NCI-H774 (cell line): ENCODE data around the gene NMRK2.
"Not testable (repeated sequence)": the region's sequence is repeated elsewhere in the genome, so short reads cannot be mapped to it uniquely, and the experiment has no call there.

Experiments
- DNase-seq: peaks from one replicate; lab custom pipeline; 2025; lab: John Stamatoyannopoulos, UW

Gene NMRK2, protein sequence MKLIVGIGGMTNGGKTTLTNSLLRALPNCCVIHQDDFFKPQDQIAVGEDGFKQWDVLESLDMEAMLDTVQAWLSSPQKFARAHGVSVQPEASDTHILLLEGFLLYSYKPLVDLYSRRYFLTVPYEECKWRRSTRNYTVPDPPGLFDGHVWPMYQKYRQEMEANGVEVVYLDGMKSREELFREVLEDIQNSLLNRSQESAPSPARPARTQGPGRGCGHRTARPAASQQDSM

DNA sequence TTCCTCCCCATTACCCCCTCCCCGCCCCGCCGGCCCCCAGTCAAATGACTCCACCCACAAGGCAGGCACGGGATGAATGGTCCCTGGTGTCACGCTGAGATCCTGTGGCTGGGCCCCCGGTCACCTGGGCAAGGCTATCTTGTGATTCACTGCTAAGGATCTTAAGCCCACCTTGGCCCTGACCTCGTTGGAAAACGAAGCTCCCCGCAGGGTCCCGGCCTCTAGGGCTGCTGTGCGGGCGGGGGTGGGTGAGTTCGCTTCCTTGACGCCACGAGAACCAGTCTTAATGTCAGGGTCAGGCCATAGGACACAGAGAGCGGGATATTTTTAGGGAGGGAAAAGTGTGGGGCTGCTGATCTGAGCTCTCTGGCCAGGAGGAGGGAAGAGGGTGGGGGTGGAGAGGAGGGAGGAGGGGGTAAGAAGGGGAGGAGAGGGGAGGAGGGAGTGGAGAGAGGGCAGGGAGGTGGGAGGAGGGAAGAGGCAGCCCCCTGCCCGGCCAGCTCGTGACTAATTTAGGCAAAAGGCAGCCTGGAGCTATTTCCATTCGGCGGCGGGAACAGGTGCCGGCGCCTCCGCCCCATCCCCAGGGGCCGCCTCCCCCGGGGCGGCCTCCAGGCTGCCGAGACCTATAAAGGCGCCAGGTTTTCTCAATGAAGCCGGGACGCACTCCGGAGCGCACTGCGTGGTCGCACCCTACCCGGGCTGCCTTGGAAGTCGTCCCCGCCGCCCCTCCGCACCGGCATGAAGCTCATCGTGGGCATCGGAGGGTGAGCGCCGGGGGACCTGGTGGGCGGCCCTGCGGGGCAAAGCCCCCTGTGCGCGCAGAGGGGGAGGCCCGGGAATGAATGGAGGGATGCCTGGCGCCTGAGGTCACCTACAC is at the start of gene NMRK2:
Gene NMRK2 (plus strand): TSS at position 139 of the 880 bp plus-strand sequence. CDS start 603 bp downstream, at position 742.
- DNase-seq = no peak

DNA sequence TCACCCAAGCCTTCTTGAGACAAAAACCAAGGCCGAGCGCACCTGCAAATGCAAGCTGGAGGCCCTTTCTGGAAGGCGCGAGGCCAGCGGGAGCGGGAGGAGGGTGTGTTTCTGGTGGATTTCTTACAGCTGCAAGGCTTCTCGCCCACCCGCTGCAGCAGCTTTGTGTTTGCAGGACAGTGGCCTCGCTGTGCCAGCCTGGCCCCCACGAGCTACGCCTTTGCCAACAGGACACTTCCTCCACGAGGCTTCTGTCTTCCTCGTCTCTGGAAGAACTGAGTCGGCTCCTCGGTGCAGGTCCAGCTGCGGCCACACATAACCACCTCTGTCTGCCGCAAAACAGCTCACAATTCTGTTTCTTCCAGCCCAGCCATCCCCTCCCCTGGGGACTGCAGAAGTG is 42.3 kb upstream of the NMRK2 start:
- no peak for DNase-seq

DNA sequence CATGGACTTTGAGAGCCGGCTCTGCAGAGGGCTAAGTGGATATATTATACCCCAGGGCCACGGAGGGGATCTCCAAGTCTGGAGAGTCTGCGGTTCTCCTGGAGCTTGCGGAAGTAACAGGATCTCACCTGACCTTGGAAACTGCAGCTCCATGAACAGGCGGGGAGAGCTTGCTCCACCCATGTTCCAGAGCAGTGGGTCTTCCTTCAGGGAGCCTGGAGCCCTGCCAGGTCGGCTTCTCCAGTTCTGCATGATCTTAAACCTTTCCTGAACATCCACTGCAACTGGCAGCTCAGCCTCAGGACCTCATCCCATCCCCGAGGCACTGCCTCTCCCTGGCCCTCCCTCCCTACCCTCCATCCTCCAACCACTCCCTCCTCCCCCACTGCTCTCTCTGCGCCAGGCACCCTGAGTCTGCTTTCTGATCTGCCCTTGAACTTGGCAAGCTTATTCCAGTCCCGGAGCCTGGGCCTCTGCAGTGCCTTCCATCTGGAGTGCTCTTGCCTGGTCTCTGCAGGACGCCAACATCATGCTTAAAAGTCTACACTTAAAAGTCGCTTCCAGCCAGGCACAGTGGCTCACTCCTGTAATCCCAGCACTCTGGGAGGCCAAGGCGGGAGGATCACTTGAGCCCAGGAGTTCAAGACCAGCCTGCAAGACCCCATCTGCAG is 39.2 kb upstream of the NMRK2 start:
- no peak for DNase-seq

DNA sequence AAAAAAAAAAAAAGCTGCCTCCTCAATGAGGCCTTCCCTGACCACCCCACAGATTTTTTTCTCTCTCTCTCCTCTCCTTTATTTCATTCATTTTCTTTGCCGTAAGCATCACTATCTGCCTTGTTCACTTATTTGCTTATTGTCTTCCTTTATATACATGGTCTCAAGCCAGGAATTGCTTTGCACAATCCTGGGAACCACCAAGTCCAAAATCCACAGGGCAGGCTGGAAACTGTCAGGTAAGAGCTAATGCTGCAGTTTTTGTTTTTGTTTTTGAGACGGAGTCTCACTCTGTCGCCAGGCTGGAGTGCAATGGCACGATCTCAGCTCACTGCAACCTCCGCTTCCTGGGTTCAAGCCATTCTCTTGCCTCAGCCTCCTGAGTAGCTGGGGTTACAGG is 37.9 kb upstream of the NMRK2 start:
- not testable (repeated sequence) for DNase-seq

DNA sequence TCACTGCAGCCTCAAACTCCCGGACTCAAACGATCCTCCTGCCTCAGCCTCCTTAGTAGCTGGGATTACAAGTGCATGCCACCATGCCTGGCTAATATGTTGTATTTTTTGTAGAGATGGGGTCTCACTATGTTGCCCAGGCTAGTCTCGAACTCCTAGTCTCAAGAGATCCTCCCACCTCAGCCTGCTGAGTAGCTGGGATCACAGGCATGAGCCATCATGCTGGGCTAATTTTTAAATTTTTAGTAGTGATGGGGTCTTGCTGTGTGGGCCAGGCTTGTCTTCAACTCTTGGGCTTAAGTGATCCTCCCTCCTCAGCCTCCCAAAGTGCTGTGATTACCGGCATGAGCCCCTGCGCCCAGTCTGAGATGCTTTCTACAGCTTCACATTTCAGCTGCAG is 37.1 kb upstream of the NMRK2 start:
- DNase-seq = no peak

DNA sequence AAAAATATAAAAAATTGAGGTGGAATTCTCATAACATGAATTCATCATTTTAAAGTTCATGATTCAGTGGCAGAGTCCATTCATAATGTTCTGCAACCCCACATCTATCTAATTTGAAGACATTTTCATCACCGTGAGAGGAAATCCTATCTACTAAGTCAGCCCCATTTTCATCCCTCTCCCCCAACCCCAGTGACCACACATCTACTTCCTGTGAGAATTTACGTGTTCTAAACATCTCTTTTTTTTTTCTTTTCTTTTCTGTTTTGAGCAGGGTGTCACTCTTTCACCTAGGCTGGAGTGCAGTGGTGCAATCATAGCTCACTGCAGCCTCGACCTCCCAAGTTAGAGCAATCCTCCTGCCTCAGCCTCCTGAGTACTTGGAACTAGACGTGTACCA is 34.9 kb upstream of the NMRK2 start:
- DNase-seq = no peak

DNA sequence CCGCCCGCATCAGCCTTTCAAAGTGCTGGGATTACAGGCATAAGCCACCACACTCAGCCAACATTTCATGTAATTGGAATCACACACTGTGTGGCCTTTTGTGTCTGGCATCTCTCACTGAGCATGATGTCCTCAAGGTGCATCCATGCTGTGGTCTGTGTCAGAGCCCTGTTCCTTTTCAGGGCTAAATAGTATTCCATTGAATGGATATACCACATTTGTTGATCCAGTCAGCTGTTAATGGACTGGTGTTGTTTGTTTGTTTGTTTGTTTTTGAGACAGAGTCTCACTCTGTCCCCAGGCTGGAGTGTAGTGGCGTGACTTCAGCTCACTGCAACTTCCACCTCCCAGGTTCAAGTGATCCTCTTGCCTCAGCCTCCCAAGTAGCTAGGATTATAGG is 34.4 kb upstream of the NMRK2 start:
- no peak for DNase-seq

DNA sequence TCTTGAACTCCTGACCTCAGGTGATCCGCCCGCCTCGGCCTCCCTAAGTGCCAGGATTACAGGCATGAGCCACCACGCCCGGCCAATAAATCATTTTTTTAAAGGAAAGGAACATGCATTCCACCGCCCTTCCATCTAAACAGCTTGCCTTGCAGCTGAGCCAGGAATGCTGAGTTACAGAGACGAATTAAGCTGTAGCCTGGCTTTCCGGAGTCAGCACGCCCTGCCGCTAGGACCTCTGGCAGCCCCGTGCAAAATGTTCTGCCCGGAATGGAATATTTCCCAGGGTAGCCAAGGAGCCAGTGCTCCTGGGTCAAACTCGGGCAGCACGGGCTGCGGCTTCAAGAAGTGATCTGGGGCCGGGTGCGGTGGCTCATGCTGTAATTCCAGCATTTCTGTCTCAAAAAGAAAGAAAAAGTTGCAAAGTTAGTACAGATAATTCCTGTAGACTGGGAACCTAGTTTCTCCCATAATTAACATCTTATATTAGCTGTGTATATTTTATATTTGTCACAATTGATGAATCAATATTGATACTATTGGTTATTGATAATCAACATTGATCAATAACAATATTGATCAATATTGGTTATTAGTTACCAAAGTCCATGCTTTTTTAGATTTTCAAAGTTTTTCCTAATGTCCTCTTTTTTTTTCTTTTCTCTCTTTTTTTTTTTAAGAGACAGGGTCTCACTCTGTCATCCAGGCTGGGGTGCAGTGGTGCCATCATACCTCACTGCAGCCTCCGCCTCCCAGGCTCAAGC is 33.2 kb upstream of the NMRK2 start:
- DNase-seq = no peak

DNA sequence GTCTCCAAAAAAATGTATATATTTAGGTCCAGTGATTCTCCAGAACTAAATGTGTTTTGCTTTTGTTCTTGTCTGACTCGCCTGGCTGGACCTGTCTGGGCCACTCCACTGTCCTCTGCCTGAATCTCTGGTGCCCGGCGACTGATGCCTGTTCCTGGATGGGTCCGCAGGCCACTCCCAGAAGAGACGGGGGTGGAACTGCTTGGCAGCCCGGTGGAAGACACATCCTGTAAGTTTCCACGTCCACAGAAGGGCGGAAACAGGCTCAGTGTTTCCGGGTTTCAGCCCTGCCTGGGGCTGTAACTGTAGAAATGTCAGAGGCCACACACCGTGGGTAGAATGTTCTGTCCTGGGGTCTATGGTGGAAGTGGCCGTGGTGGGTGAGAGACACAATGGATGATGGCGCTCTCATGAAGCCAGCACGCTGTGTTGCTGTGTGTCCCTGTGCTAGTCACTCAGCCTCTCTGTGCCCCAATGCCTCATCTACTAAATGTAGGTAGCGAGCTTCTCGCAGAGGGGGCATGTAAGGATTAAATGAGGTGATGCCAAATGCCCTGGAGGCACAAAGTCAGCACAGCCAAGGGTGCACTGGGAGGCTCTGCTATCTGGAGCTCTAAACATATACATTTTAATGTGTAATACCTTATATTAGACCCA is 30.4 kb upstream of the NMRK2 start:
- DNase-seq = no peak

DNA sequence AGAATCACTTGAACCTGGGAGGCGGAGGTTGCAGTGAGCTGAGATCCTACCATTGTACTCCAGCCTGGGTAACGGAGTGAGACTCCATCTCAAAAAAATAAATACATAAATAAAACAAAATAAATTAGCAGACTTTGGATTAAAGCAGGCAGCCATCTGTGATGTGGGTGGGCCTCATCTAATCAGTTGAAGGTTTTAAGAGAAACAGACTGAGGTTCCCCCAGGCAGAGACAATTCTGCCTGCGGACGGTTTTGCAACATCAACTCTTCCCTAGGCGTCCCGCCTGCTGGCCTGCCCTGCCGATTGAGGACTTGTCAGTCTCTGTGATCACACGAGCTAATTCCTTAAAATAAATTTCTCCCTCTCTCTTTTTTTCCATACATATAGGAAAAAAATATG is 28.6 kb upstream of the NMRK2 start:
- DNase-seq = no peak

DNA sequence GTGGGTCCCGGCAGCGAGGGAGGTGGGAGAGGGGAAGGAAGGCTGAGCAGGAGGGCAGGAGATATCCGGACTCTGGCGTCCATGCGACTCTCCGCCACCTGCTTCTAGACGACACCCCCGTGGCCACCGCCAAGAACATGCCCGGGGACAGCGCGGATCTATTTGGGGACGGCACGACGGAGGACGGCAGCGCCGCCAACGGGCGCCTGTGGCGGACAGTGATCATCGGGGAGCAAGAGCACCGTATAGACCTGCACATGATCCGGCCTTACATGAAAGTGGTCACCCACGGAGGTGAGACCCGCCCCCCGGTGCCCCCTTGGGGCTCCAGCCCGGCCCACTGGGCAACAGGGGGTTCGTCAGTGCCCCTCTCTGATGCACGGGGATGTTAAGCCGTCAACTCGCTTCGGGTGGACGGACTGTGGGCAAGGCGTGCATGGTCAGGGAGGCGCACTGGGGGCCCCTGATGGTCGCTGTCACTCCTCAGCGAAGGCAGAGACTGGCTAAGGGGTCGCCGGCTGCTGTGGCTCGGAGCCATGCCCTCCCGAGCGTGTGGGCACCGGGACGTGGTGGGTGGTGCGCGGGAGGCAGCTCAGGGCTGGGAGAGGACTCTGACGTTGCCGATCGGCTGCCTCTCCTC is 25.1 kb upstream of the NMRK2 start:
- DNase-seq = no peak

DNA sequence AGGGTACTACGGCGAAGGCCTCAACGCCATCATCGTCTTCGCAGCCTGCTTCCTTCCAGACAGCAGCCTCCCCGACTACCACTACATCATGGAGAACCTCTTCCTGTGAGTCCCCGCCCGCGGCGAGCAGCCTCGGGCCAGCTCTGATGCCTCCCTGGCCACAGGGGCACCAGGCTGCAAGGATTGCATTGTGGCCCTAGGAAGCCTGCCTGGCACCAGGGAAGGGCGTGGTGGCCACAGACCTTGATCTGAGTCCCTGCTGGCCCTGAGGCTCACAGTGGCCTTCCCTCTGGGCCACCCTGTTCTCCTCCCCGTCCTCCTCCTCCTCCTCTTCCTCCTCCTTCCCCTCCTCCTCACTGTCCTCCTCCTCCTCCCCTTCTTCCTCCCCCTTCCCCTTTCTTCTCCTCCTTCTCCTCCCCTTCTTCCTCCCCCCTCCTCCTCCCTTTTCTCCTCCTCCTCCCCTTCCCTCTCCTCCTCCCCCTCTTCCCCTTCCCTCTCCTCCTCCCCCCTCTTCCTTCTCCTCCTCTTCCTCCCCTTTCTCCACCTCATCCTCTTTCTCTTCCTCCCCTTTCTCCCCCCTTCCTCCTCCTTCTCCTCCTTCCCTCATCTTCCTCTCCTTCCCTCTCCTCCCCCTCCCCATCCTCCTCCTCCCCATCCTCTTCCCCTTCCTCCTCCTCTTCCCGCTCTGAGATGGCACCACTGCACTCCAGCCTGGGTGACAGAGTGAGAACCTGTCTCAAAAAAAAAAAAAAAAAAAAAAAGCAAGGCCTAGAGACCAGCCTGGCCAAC is 24.4 kb upstream of the NMRK2 start:
- no peak for DNase-seq

DNA sequence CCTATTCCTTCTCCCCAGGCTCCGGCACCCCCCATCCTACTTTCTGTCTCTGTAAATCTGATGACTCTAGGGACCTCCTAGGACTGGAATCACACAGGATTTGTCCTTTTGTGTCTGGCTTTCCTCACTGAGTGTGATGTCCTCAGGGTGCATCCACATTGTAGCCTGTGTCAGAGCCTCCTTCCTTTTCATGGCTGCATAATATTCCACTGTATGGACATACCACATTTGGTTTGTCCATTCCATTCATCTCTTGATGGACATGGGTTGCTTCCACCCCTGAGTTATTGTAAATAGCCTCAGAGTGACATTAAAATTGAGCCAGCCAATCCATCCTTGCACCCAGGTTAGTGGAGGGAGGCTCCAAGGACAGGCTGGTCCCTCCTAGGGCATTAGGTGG is 22.8 kb upstream of the NMRK2 start:
- no peak for DNase-seq

DNA sequence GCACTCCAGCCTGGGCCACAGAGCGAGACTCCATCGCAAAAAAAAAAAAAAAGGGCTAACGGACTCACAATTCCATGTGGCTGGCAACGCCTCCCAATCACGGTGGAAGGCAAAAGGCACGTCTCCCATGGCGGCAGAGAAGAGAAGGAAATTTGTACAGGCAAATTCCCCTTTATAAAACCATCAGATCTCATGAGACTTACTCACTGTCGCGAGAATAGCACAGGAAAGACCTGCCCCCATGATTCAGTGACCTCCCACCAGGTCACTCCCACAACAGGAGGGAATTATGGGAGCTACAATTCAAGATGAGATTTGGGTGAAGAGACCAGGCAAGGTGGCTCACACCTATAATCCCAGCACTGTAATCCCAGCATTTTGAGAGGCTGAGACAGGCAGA is 18.7 kb upstream of the NMRK2 start:
- DNase-seq = no peak

DNA sequence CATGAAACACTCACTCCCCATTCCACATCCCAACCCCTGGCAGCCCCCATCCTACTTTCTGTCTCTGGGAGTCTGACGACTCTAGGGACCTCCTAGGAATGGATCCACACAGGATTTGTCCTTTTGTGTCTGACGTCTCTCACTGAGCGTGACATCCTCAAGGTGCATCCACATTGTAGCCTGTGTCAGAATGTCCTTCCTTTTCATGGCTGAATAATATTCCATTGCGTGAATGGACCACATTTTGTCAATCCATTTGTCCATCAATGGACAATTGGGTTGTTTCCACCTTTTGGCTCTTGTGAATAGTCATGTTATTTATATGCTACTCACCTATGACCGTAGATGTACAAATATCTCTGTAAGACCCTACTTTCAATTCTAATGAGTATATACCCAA is 16.8 kb upstream of the NMRK2 start:
- no peak for DNase-seq

DNA sequence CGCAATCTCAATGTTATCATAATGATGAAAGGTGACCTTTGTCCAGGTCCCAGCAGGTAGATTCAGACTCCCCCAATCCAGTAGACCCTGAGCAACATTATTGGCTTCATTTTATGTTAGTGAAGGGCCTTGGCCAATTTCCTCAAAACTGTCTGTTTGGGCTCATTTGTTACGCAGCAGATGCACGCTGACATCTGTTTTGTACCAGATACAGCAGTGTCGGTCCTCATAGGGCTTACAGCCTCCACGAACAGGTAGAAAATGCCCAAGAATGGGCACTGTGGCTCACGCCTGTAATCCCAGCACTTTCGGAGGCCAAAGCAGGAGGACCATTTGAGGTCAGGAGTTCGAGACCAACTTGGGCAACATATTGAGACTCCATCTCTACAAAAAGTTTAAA is 13.1 kb upstream of the NMRK2 start:
- no peak for DNase-seq

DNA sequence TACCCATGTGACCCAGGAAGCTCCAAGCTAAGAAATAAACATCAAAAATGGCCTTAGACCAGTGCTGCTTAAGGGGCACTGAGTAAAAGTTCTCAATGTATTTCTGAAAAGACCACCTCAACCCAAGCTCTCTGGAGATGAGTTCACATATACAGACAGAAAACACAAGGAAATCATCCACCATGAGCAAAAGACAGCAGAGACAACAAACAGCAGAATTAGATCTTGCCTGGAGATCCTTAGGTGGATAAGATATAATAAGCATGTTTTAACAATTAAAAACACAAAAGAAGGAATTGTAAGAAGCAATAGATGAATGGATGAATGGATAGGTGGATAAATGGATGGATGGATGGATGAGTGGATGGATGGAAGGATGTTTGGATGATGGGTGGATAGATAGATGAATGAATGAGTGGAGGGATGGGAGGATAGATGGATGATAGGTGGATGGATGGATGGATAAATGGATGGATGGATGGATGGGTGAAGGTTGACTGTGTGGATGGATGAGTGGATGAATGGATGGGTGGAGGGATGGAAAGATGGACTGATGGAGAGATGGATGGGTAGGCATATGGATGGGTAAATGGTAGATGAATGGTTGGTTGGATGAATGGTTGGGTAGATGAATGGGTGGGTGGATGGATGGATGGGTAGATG is 9.6 kb upstream of the NMRK2 start:
- no peak for DNase-seq

DNA sequence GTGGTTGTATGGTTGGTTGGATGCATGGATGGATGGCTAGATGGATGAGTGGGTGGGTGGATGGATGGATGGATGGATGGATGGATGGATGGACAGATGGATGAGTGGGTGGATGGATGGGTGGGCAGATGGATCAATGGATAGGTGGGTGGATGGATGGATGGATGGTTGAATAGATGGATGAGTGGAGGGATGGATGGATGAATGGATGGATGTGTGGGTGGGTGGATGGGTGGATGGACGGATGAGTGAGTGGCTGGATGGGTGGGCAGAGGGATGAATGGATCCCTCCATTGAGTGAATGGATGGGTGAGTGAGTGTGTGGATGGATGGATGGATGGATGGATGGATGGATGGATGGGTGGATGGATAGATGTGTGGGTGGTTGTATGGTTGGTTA is 9.0 kb upstream of the NMRK2 start:
- no peak for DNase-seq

DNA sequence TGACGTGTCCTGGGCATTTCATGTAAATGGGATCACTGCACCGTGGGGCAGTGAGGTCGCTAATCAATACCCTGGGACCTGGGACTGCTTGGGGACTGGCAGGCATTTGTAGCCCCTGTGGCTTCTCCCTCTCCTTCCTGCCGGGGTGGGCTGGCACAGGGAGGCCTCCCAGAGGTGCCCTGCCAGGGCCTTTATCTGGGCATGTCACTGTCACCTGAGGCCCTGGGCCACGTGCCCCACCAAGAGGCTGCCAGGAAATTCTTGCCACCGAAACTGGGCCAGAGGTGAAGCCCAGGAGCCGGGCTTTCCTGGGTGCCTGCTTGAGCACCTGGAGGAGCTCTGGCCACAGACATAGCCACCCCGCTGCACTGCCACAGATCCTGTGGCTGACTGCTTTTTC is 1.8 kb upstream of the NMRK2 start:
- no peak for DNase-seq
